SK-N-SH (cell line): ENCODE results near the gene PXYLP1. TPM values are rescaled to one million over a fixed set of nuclear protein-coding genes. Genes with fewer than 3 reads are reported as not detected.

ENCODE experiments used
- CTCF ChIA-PET: fragments of 300-600, 350-600 bp; formaldehyde crosslinking; extraction: SDS; loops from one replicate; lab custom pipeline; 2021; lab: Yijun Ruan, JAX
- POLR2A ChIA-PET: fragments of 350-600 bp; sonication (Branson Sonifier 250); formaldehyde crosslinking; extraction: SDS; loops from one replicate; lab custom pipeline; 2020; ENCODE audit warnings: antibody characterized with exemption, inconsistent platforms; lab: Yijun Ruan, JAX
- DNase-seq: peaks from one replicate; pipeline ENCODE4 v3.0.0; 2012
- H2AFZ ChIP-seq: fragments of 200-600 bp; sonication (generic); 2 replicates; pipeline ENCODE4 v1.8.1; 2016; ENCODE audit warnings: antibody characterized with exemption, mild to moderate bottlenecking, low read depth
- H3F3A ChIP-seq: fragments of 200-600 bp; sonication (generic); replicated peaks from 2 replicates; pipeline ENCODE3; 2016; ENCODE audit warnings: antibody characterized with exemption, mild to moderate bottlenecking; ENCODE audit not compliant: insufficient read depth
- H3K27ac ChIP-seq, 2 experiments: fragments of 200-500 bp in 1 of 2; fragments of 200-600 bp in 1 of 2; sonication (Bioruptor generic) in 1 of 2; sonication (generic), shearing (Covaris generic) in 1 of 2; 2 replicates each; pipeline versions ENCODE4 v1.5.1 to v1.6.1; 2014 to 2016; ENCODE audit warnings: low read depth in 2 of 2, inconsistent platforms in 1 of 2, low read length in 1 of 2, mild to moderate bottlenecking in 1 of 2, mixed read lengths in 1 of 2
- H3K27me3 ChIP-seq: fragments of 200-600 bp; sonication (generic), shearing (Covaris generic); 2 replicates; pipeline ENCODE4 v1.6.1; 2016; ENCODE audit warnings: mixed run types; ENCODE audit not compliant: insufficient read depth
- H3K36me3 ChIP-seq, 2 experiments: fragments of 200-500 bp in 1 of 2; fragments of 200-600 bp in 1 of 2; sonication (Bioruptor generic) in 1 of 2; sonication (generic) in 1 of 2; replicated peaks in 1 of 2; 2 replicates each; pipeline versions ENCODE3 to v1.5.1; 2014 to 2016; ENCODE audit warnings: low read length in 1 of 2, mild to moderate bottlenecking in 1 of 2; ENCODE audit not compliant: insufficient read depth in 2 of 2, control insufficient read depth in 1 of 2
- H3K4me1 ChIP-seq, 2 experiments: fragments of 200-500 bp in 1 of 2; fragments of 200-600 bp in 1 of 2; sonication (Bioruptor generic) in 1 of 2; sonication (generic), shearing (Covaris generic) in 1 of 2; 2 replicates each; pipeline versions ENCODE4 v1.5.1 to v1.6.1; 2014 to 2016; ENCODE audit warnings: low read depth in 1 of 2, low read length in 1 of 2, mixed run types in 1 of 2; ENCODE audit not compliant: insufficient read depth in 2 of 2, control insufficient read depth in 1 of 2
- H3K4me2 ChIP-seq: fragments of 200-600 bp; sonication (generic), shearing (Covaris generic); 2 replicates; pipeline ENCODE4 v1.6.1; 2017; ENCODE audit warnings: mixed run types
- H3K4me3 ChIP-seq, 2 experiments: fragments of 200-500 bp in 1 of 2; fragments of 200-600 bp in 1 of 2; sonication (Bioruptor generic) in 1 of 2; sonication (generic), shearing (Covaris generic) in 1 of 2; 2 replicates each; pipeline versions ENCODE4 v1.5.1 to v1.8.1; 2014 to 2016; ENCODE audit warnings: low read depth in 2 of 2, inconsistent platforms in 1 of 2, low read length in 1 of 2, mild to moderate bottlenecking in 1 of 2, mixed read lengths in 1 of 2, moderate library complexity in 1 of 2
- H3K79me2 ChIP-seq: fragments of 200-600 bp; sonication (generic); 2 replicates; pipeline ENCODE4 v1.8.1; 2017; ENCODE audit warnings: mild to moderate bottlenecking; ENCODE audit not compliant: insufficient read depth
- H3K9ac ChIP-seq: fragments of 200-600 bp; sonication (generic); 2 replicates; pipeline ENCODE4 v1.6.1; 2017; ENCODE audit warnings: mixed run types
- H3K9me2 ChIP-seq: fragments of 200-600 bp; sonication (generic); 2 replicates; pipeline ENCODE4 v1.6.1; 2017; ENCODE audit warnings: mixed run types
- H3K9me3 ChIP-seq: fragments of 200-600 bp; sonication (generic); 2 replicates; pipeline ENCODE4 v1.6.1; 2017; ENCODE audit warnings: mixed run types, mild to moderate bottlenecking, moderate library complexity
- H4K20me1 ChIP-seq: fragments of 200-600 bp; sonication (generic); 2 replicates; pipeline ENCODE4 v1.6.1; 2017; ENCODE audit warnings: mild to moderate bottlenecking, mixed run types; ENCODE audit not compliant: insufficient read depth
- CHD2 ChIP-seq: fragments of 150-350 bp; IDR thresholded peaks from 2 replicates; pipeline ENCODE4 v1.6.1; 2018; ENCODE audit warnings: low read length; ENCODE audit not compliant: partially characterized antibody
- ELF1 ChIP-seq: IDR thresholded peaks from 2 replicates; pipeline ENCODE4 v1.4.0; 2012
- FOSL2 ChIP-seq: IDR thresholded peaks from 2 replicates; pipeline ENCODE4 v1.4.0; 2012; ENCODE audit warnings: low read depth, mild to moderate bottlenecking, moderate library complexity, borderline replicate concordance
- FOXM1 ChIP-seq: IDR thresholded peaks from 2 replicates; pipeline ENCODE4 v1.4.0; 2012; ENCODE audit warnings: low read depth, mild to moderate bottlenecking
- GATA2 ChIP-seq: sonication (generic); formaldehyde crosslinking; IDR thresholded peaks from 2 replicates; pipeline ENCODE4 v1.5.0; 2020; ENCODE audit warnings: mild to moderate bottlenecking, missing genetic modification reagents
- MEF2A ChIP-seq: IDR thresholded peaks from 2 replicates; pipeline ENCODE4 v1.4.0; 2012; ENCODE audit warnings: low read depth, borderline replicate concordance
- NFIC ChIP-seq: IDR thresholded peaks from 2 replicates; pipeline ENCODE4 v1.4.0; 2012; ENCODE audit warnings: borderline replicate concordance
- POLR2AphosphoS5 ChIP-seq: IDR thresholded peaks from 2 replicates; pipeline ENCODE4 v1.6.1; 2012; ENCODE audit warnings: low read depth, low read length
- RCOR1 ChIP-seq: fragments of 150-350 bp; IDR thresholded peaks from 2 replicates; pipeline ENCODE4 v1.6.1; 2017; ENCODE audit warnings: antibody characterized with exemption, low read length
- RXRA ChIP-seq: IDR thresholded peaks from 2 replicates; pipeline ENCODE4 v1.4.0; 2012; ENCODE audit warnings: low read depth, mild to moderate bottlenecking, borderline replicate concordance
- TAF1 ChIP-seq: IDR thresholded peaks from 2 replicates; pipeline ENCODE4 v1.6.1; 2012; ENCODE audit warnings: low read depth, mild to moderate bottlenecking, low read length, moderate library complexity, borderline replicate concordance
- WGBS: methylation state at CpG from one replicate; pipeline ENCODE4 v1.1.6; 2017; ENCODE audit warnings: low lambda C conversion rate; 5-methylcytosine and 5-hydroxymethylcytosine counted together
- polyA plus RNA-seq, 3 experiments: library from polyadenylated mRNA; depleted of rRNA; stranded (reverse); fragments of >200 nt; gene quantifications; 2 replicates each; pipeline ENCODE4 v1.2.3, GENCODE V29; 2012
- TF ChIP-seq, protein P1 (sequence below): fragments of 200-600 bp; sonication (generic); IDR thresholded peaks from 2 replicates; pipeline ENCODE4 v1.6.1; 2017; ENCODE audit warnings: antibody characterized with exemption, mild to moderate bottlenecking, moderate library complexity
- TF ChIP-seq, protein P2 (sequence below): IDR thresholded peaks from 2 replicates; pipeline ENCODE4 v1.4.0; 2012; ENCODE audit warnings: low read depth
- TF ChIP-seq, protein P3 (sequence below): IDR thresholded peaks from 2 replicates; pipeline ENCODE4 v1.4.0; 2012; ENCODE audit warnings: low read depth, borderline replicate concordance
- TF ChIP-seq, protein P4 (sequence below): IDR thresholded peaks from 2 replicates; pipeline ENCODE4 v1.6.1; 2012; ENCODE audit warnings: mild to moderate bottlenecking, low read depth, low read length, moderate library complexity

Gene PXYLP1
- polyA plus RNA-seq, 1 of the 3 experiments (the other 2 are of a cell fraction), result 8.6 TPM

DNA sequence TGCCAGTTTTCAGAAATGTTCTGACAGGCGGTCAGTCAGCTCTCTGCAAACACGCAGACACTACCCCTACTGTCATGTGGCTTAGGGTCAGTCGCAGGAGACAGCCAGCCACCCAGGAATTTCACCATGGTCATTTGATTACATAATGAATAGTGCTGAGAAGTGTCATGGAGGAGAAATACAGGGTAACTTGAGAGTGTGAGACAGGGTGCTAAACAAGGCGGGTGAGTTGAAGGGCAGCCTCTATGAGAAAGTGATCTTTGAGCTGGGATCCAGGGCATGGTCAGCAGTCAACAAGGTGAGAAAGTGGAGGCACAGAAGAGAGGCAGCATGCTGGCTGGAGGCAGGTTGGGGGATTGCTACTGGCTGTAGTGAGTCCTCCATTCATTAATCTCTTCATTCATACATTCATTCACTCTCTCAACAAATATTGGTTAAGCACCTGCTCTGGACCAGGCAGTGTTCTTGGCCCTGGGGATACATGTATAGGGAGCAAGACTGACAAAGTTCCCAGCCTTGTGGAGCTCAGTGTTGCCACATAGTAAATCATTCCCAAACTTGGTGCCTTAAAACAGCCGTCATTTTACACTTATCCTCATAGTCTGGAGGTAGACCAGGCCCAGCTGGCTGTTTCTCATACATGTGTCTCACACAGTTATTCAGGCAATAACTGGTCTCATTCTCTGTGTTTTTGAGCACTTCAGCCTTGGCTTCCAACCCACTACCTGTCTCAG lies 14.8 kb downstream of the PXYLP1 start:
- Histone ChIP-seq H3K9me3 (no peaks in the 10 kb centered on the region), H3K9me2 (no peaks in the 10 kb centered on the region), H3K4me1 (peaks cover 2 to 3% of the 10 kb centered on the region in 2 experiments; a peak in 1 of 4 replicates), H3K4me2 (no peak overlapping the region), H3K27me3 (no peaks in the 10 kb centered on the region), H2AFZ (no peak overlapping the region), H3K27ac (no peak overlapping the region), H3K4me3 (no peak overlapping the region), H3F3A (no peaks in the 10 kb centered on the region), H3K36me3 (no peaks in the 10 kb centered on the region), H3K79me2 (no peaks in the 10 kb centered on the region), H3K9ac (no peak overlapping the region), H4K20me1 (no peaks in the 10 kb centered on the region)
- ChIA-PET POLR2A (no interaction called here), CTCF (interaction anchor here (0.9 to 2.9 kb wide), 6 partner anchors 9 to 53 kb away, joined by 3 to 20 read pairs (median 4); partner anchors contain the start of gene PXYLP1)
- no peak for DNase-seq
- TF ChIP-seq POLR2AphosphoS5 (no peak), RXRA (no peak), ELF1 (no peak), NFIC (no peak)
- TF ChIP-seq, protein P1, sequence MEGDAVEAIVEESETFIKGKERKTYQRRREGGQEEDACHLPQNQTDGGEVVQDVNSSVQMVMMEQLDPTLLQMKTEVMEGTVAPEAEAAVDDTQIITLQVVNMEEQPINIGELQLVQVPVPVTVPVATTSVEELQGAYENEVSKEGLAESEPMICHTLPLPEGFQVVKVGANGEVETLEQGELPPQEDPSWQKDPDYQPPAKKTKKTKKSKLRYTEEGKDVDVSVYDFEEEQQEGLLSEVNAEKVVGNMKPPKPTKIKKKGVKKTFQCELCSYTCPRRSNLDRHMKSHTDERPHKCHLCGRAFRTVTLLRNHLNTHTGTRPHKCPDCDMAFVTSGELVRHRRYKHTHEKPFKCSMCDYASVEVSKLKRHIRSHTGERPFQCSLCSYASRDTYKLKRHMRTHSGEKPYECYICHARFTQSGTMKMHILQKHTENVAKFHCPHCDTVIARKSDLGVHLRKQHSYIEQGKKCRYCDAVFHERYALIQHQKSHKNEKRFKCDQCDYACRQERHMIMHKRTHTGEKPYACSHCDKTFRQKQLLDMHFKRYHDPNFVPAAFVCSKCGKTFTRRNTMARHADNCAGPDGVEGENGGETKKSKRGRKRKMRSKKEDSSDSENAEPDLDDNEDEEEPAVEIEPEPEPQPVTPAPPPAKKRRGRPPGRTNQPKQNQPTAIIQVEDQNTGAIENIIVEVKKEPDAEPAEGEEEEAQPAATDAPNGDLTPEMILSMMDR, result no peak
- WGBS, result 86% methylated on average over 5 of the region's 5 CpGs

DNA sequence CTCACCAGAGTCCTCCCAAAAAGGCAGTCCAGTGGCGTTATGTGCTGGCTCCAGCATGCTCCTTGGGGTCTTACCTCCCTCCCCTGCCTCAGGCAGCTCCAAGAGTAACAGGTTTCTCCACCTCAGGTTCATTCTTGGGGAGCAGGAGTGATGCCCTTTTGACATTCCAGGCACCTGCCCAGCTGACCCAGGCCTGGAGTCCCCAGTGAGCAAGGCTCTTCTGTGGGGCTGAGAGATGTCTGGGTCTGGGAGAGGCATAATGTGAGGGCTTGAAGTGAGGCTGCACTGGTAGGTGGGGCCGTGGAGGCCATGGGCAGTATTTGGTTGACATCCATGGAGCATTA lies 15.3 kb downstream of the PXYLP1 start:
- Histone ChIP-seq H3K4me2 (no peak overlapping the region), H3K36me3 (no peaks in the 10 kb centered on the region), H3K79me2 (no peaks in the 10 kb centered on the region), H3K4me1 (peaks cover 0 to 3% of the 10 kb centered on the region in 2 experiments; a peak in 1 of 4 replicates), H3F3A (no peaks in the 10 kb centered on the region), H3K9me2 (no peaks in the 10 kb centered on the region), H4K20me1 (no peaks in the 10 kb centered on the region), H3K27ac (no peak overlapping the region), H3K27me3 (no peaks in the 10 kb centered on the region), H2AFZ (no peak overlapping the region), H3K9me3 (no peaks in the 10 kb centered on the region), H3K9ac (no peak overlapping the region), H3K4me3 (no peak overlapping the region)
- ChIA-PET CTCF (interaction anchor here (1.5 to 2.9 kb wide), 3 partner anchors 10 to 19 kb away, joined by 3 to 20 read pairs (median 5); partner anchors contain the start of gene PXYLP1), POLR2A (no interaction called here)
- no peak for DNase-seq
- 27% methylated on average over 1 of the region's 2 CpGs for WGBS
- TF ChIP-seq, protein P2, sequence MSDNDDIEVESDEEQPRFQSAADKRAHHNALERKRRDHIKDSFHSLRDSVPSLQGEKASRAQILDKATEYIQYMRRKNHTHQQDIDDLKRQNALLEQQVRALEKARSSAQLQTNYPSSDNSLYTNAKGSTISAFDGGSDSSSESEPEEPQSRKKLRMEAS, result no peak
- TF ChIP-seq, protein P1, result no peak
- TF ChIP-seq, protein P3, sequence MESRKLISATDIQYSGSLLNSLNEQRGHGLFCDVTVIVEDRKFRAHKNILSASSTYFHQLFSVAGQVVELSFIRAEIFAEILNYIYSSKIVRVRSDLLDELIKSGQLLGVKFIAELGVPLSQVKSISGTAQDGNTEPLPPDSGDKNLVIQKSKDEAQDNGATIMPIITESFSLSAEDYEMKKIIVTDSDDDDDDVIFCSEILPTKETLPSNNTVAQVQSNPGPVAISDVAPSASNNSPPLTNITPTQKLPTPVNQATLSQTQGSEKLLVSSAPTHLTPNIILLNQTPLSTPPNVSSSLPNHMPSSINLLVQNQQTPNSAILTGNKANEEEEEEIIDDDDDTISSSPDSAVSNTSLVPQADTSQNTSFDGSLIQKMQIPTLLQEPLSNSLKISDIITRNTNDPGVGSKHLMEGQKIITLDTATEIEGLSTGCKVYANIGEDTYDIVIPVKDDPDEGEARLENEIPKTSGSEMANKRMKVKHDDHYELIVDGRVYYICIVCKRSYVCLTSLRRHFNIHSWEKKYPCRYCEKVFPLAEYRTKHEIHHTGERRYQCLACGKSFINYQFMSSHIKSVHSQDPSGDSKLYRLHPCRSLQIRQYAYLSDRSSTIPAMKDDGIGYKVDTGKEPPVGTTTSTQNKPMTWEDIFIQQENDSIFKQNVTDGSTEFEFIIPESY, result no peak
- no peak for TF ChIP-seq FOXM1
- no peak for TF ChIP-seq CHD2
- no peak for TF ChIP-seq TAF1
- TF ChIP-seq FOSL2, result no peak
- TF ChIP-seq, protein P4, sequence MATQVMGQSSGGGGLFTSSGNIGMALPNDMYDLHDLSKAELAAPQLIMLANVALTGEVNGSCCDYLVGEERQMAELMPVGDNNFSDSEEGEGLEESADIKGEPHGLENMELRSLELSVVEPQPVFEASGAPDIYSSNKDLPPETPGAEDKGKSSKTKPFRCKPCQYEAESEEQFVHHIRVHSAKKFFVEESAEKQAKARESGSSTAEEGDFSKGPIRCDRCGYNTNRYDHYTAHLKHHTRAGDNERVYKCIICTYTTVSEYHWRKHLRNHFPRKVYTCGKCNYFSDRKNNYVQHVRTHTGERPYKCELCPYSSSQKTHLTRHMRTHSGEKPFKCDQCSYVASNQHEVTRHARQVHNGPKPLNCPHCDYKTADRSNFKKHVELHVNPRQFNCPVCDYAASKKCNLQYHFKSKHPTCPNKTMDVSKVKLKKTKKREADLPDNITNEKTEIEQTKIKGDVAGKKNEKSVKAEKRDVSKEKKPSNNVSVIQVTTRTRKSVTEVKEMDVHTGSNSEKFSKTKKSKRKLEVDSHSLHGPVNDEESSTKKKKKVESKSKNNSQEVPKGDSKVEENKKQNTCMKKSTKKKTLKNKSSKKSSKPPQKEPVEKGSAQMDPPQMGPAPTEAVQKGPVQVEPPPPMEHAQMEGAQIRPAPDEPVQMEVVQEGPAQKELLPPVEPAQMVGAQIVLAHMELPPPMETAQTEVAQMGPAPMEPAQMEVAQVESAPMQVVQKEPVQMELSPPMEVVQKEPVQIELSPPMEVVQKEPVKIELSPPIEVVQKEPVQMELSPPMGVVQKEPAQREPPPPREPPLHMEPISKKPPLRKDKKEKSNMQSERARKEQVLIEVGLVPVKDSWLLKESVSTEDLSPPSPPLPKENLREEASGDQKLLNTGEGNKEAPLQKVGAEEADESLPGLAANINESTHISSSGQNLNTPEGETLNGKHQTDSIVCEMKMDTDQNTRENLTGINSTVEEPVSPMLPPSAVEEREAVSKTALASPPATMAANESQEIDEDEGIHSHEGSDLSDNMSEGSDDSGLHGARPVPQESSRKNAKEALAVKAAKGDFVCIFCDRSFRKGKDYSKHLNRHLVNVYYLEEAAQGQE, result no peak
- no peak for TF ChIP-seq ELF1
- no peak for TF ChIP-seq GATA2 (CRISPR knock-in tag)
- no peak for TF ChIP-seq RCOR1
- TF ChIP-seq MEF2A, result no peak
